ENCODE measurements around the gene SPNS2. TPM values are rescaled to one million over a fixed set of nuclear protein-coding genes. Genes with fewer than 3 reads are reported as not detected.

SPNS2 gene
- total RNA-seq, 1 experiment from 2014 or later: 0.33 TPM

- Histone ChIP-seq H3K4me1 (ENCODE audit: insufficient read depth, low read length) (no peaks in the 10 kb centered on the region), H2BK20ac (ENCODE audit: low read depth, low read length, poor library complexity, severe bottlenecking) (no peak overlapping the region), H3K4me2 (ENCODE audit: insufficient read depth, insufficient read length, low read length) (no peak overlapping the region), H3T11ph (ENCODE audit: low read length) (no peak overlapping the region), H3K9me3 (ENCODE audit: control insufficient read depth, low read depth, low read length) (no peaks in the 10 kb centered on the region), H3K14ac (ENCODE audit: insufficient read depth, low read length) (no peak overlapping the region), H4K8ac (replicated peaks; ENCODE audit: insufficient read length, low read depth, low read length) (no peak overlapping the region), H2AK5ac (ENCODE audit: insufficient read length, low read length) (no peak overlapping the region), H3K18ac (ENCODE audit: insufficient read length, low read depth, low read length) (no peak overlapping the region), H3K79me2 (ENCODE audit: insufficient read depth, low read length) (no peaks in the 10 kb centered on the region), H3K9ac (ENCODE audit: extremely low read depth, insufficient read length, low read length) (no peak overlapping the region), H3K4ac (ENCODE audit: low read depth, low read length) (no peak overlapping the region), H3K79me1 (ENCODE audit: insufficient read depth, low read depth, low read length, poor library complexity, severe bottlenecking) (no peaks in the 10 kb centered on the region), H3K27me3 (ENCODE audit: insufficient read depth, low read length) (peaks cover 6% of the 10 kb centered on the region), H2BK15ac (ENCODE audit: low read depth, low read length) (no peak overlapping the region), H2AFZ (ENCODE audit: low read length) (no peak overlapping the region), H2BK12ac (ENCODE audit: insufficient read length, low read depth, low read length) (no peak overlapping the region), H4K91ac (ENCODE audit: insufficient read length, low read depth, low read length) (no peak overlapping the region), H3K56ac (ENCODE audit: insufficient read length, low read depth, low read length) (no peak overlapping the region), H2BK120ac (ENCODE audit: low read depth, low read length, poor library complexity, severe bottlenecking) (no peak overlapping the region), H4K20me1 (ENCODE audit: control insufficient read depth, insufficient read depth, insufficient read length) (no peaks in the 10 kb centered on the region), H4K5ac (ENCODE audit: insufficient read length, low read depth, low read length) (no peak overlapping the region), H3K23me2 (ENCODE audit: insufficient read length, low read depth, low read length, poor library complexity, severe bottlenecking) (no peaks in the 10 kb centered on the region), H2BK5ac (ENCODE audit: insufficient read length, low read length) (no peak overlapping the region), H3K27ac (ENCODE audit: insufficient read length, low read depth, low read length) (no peak overlapping the region), H3K23ac (ENCODE audit: insufficient read length, low read depth, low read length) (no peak overlapping the region)
- no peaks in the 10 kb centered on the region; a peak in 1 of 5 replicates for H3K9me3 Mint-ChIP-seq
- peaks cover 94% of the 10 kb centered on the region for H3K27me3 Mint-ChIP-seq (ENCODE audit: low read depth)
- WGBS (ENCODE audit: extremely low coverage, insufficient read length, low lambda C conversion rate): no CpG with 5 or more reads among the region's 1 CpG
- DNase-seq: no peak
- H3K36me3 Mint-ChIP-seq (ENCODE audit: insufficient read depth in 1 of 3, low read depth in 3 of 3): no peaks in the 10 kb centered on the region
- H3K4me1 Mint-ChIP-seq: peaks cover 11 to 18% of the 10 kb centered on the region in 2 experiments
- no peak overlapping the region for H3K4me3 Mint-ChIP-seq
- no peak for TF ChIP-seq CTCF (conservative IDR thresholded peaks at IDR 0.05)
- H3K27ac Mint-ChIP-seq: no peak overlapping the region; a peak in 1 of 7 replicates
These were observed 28.5 kb downstream of the SPNS2 start for GRCh38 chr17:4527134-4527533.
